GM19455 (cell line): ENCODE data around the gene BGN.

Experiments
- ATAC-seq: cut with Tn5 transposase; IDR thresholded peaks from one replicate; pipeline ENCODE4 v1.9.1; 2021; ENCODE audit not compliant: unreplicated experiment

Gene BGN

GRCh38 chrX:153502131-153502530, 7.4 kb downstream of the BGN start:
- ATAC-seq, result no peak

- no peak for ATAC-seq
Observed at GRCh38 chrX:153502796-153503195, 8.0 kb downstream of the BGN start.

GRCh38 chrX:153504445-153505016, 9.8 kb downstream of the BGN start:
- no peak for ATAC-seq

GRCh38 chrX:153505361-153505760, 10.6 kb downstream of the BGN start:
- no peak for ATAC-seq

DNA sequence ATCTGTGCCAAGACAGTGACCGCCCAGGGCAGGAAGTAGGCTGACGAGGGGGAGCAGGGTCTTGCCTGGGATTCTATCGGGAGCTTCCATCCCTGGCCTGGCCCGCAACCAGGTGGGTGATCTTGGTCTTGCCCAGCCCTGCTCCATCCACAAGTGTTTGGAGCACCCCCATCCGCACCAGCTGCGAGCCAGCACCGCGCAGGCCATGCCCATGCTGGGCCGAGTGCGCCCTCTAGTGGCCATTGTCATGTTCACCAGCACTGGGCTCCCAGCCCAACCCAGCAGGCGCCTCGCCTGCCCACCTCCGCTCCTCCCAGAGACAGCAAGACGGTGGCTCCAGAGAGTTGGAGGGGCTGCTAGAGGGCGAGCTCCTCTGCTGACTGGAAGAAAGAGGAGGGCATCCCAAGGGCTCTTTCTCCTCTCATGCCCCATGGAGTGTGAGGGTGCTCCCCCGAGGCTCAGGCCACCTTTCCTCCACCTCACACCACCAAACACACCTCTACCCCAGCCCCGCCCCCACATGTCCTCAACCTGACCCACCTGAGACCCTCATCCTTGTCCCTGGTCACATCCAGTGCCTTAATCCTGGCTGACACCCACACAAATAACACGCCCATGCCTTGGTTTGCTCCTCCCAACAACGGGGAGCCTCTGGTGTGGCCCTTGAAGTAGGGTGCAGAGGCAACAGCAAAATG, 12.9 kb downstream of the BGN start:
- ATAC-seq, result peak; percentile 83

DNA sequence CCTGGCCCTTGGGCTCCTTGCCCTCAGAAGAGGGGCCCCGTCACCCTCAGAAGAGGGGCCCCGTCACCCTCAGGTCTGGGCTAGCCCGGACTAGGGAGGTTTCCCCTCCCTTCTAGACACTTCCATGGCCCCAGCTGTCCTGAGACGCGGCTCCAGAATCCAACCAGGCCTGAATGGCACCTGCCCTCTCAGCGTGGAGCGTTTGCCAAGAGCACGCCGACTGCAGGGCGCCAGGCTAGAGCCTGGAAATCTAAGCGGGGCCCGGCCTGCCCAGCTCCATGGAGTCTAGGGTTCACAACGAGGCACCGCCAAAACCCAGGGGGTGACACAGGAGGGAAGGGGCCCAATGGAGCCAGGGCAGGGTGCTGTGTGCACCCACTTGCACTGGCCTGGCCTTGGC, 14.8 kb downstream of the BGN start:
- no peak for ATAC-seq

DNA sequence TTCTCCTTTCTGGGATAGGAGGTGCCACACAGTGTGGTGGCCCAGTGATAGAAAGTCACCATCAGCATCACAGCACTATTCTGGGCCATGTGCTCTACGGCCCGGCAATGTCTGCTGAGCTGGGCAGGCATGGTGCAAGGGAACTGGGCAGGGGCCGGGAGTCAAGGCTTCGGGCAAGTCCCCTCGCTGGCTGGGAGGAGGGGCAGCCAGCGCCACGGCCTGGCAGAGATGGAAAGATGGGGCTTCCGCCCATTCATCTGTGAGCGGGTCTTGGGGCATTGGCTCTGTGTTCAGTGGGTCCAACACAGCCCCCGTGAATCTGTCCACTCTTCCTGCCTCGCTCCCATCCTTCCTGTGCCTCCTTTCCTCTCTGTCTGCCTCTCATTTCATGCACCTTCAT, 15.6 kb downstream of the BGN start:
- ATAC-seq, result no peak

DNA sequence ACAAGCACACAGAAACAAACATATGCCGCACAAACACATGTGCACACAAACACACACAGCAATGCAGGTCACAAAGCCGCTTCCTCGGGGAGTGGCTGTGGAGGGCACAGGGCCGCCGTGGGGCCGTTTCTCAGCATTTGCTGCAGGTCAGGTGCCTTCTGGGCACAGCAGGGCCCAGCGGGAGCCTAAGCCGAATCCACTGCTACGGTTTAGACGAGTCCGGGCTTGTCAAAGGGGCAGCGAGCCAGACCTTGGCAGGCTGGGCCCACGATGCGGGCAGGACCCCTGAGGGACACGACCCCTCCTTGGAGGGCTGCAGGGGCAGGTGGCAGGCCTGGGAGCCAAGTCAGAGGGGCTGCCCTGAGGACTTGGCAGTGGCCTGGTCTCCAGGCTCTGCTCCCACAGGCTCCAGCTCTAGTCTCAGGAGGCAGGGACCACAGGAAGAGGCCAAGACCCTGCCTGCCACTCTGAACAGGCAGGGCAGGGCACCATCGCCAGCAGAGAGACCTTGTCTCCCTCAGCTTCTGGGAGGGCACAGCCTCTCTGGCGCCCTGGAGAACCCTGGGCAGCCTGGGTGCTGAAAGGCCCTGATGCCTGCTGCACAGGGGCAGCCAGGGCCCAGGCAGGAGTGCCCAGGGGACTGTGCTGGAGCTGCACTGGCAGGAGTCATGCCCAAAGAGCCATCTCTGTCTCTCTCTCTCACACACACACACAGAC, 17.2 kb downstream of the BGN start:
- no peak for ATAC-seq

GRCh38 chrX:153512501-153512893, 17.7 kb downstream of the BGN start:
- ATAC-seq, result no peak

DNA sequence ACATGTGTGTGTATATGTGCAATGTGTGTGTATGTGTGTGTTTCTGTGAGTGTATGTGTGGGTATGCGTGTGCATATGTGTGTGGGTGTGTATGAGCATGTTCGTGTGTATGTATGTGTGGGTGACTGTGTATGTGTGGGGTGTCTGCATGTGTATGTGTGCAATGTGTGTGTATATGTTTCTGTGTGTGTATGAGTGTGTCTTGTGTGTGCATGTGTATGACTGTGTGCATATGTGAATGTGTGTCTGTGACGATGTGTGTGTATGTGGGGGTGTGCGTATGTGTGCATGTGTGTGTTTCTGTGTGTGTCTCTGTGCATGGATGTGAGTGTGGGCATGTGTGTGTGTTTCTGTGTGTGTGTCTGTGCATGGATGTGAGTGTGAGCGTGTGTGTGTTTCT, 18.5 kb downstream of the BGN start:
- ATAC-seq, result no peak

DNA sequence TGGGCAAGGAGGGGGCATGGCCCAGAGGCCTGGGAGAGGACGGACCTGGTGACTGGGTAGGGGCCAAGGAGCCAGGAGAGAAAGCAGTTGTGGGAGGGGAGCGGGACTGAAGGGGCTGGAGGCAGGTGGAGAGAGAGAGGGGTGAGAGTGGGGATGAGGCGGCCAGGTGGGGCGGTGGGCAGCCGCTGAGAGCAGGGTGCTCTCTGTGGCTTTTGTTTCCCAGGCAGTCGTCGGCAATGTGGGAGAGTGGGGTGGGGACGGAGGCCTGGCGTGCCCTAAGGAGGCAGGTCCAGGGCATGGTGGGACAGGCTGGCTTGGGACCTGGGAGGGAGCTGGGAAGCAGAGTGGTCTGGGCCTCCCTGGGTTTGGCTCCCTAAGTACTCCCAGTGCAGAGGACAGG, 19.5 kb downstream of the BGN start:
- no peak for ATAC-seq

DNA sequence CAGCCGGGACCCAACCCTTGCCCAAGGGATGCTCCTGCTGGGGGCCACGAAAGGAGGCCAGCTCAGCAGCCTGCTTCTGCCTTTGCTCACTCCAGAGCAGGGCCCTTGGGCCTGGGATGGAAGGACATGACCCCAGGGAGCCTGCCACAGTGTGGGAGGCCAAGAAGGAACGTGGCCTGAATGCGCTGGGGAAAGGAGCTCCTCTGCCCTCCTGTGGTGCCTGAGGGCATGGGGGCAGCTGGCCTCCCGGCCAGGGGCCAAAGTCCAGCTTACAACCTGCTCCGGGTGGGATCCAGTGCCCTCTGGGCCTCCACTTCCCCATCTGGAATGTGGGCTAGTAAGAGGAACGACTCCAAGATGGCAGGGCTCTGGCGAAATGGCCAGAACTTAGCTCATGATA, 20.7 kb downstream of the BGN start:
- ATAC-seq, result no peak

DNA sequence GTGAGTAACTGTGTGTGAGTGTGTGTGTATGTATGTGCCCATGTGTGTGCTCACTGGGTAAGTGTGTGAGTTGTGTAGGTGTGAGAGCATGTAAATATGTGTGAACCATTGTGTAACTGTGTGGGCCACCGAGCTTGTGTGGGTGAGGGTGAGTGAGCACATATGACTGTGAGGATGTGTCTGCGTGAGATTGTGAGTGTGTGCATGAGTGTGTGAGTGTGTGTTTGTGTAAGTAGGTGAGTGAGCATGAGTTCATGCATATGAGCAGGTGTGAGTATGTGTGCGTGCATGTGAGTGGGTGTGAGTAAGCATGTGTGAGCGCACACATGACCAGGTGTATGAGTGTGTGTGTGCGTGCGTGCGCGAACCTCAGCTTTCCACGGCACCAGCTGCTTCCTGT, 21.3 kb downstream of the BGN start:
- no peak for ATAC-seq

DNA sequence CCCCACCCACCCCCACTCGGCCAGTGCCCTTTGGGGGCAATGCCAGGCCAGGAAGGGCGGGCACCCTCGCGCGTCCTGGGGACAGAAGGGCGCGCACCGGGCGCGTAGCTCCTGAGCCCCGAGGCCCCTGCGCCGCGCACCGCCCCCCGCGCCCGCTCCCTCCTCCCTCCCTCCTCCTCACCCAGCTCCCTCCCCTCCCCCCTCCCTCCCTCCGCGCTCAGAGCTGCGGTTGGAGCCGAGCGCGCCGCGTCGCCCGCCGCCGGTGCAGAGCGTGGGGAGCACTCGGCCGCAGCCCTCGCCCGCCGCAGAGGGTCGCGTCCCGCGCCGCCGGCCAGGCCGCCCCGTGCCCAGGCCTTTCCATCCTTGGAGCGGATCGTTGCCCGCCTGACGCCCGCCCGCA, 22.6 kb downstream of the BGN start, which contains the start of gene ATP2B3:
Gene ATP2B3 (plus strand): TSS at position 220 of the 400 bp plus-strand sequence. CDS start 18,606 bp downstream, outside the sequence.
- ATAC-seq, result no peak

DNA sequence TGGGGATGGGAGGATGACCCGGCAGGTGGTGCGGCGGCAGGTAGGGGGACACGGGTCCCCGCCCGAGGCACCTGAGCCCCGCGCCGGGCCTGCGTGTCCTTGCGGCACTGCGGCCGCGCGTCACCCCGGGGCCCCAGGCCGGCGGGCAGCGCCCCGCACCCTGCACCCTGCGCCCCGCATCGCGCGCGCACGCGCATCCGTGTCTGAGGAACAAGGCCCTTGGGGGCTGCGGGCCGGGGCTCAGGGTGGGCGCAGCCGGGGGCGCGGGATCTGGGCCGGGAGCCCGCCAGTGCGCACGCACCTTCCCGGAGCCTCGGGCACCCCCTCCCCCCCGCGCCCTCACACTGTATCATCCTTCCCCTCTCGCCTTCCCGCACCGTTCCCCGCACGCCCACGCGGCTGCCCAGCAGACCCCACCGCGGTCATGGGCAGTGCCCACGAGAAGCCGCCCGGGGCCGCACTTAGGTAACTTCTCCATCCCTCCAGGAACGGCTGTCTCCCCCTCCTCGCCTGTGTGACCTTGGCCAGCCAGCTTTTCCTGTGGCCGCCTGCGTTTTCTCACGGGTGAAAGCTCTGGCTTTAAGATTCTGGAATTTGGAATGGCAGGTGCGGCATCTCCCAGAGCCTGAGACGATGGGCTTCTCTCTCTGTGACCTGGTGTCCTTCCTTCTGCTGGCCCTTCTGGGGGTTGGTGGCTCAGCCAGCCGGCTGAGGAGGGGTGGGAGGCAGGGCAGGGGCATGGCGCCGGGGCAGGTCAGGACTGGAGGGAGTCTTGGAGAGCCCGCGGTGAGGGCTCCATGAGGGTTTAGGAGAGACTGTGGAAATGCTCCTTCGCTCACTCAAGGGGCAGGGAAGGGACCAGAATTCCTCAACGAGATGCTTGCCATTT, 23.4 kb downstream of the BGN start:
- ATAC-seq, result no peak

DNA sequence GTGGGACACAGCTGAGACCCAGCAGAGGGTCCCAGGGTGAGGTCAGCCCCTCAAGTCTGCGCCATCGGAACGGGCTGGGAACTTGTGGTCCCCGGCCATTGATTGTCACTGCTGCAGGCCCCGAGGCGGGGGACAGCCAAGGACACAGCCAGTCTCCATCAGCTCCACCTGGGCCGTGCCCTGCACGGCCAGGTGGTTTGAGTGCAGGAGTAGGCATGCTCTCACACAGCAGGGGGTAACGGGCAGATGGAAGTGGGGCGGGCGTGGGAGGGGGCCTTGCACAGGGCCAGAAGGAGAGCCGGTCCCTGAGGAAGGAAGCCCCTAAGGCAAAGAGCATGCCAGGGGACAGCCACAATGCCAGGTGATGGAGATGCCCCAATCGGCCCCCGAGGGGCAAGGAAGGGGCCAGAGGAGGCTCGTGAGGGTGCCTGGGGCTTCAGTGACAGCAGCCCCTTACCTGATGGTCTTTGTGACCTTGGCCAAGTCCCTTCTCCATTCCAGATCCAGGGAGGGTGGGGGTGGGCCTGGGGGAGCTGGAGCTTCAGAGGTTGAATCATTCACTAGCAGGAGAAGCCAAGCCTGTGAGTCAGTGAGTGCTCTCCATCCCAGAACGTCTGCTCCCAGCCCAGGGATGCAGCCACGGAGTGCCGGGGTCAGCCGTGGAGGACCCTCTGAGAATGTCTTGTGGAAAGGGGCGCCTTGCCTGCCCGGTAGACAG, 24.9 kb downstream of the BGN start:
- no peak for ATAC-seq

- ATAC-seq, result no peak
Observed at GRCh38 chrX:153520287-153520917, 25.6 kb downstream of the BGN start.

DNA sequence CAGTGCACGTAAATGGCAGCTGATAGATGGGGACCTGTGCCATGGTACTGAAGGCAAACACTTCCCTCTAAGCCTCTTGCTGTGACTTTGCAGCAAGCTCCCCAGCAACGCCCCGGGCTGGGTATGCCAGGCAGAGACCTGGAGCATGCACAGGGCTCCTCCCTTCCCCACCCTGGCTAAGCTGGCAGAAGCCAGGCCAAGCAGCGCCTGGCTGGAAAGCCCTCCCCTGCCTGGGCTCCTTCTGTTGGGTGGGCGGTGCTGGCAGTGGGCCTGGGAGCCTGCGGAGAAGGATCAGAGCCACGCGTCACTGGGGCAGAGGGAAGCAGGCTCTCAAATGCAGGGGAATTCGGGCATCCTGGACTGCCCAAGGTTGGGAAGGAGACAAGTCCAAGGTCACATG, 26.3 kb downstream of the BGN start:
- no peak for ATAC-seq

DNA sequence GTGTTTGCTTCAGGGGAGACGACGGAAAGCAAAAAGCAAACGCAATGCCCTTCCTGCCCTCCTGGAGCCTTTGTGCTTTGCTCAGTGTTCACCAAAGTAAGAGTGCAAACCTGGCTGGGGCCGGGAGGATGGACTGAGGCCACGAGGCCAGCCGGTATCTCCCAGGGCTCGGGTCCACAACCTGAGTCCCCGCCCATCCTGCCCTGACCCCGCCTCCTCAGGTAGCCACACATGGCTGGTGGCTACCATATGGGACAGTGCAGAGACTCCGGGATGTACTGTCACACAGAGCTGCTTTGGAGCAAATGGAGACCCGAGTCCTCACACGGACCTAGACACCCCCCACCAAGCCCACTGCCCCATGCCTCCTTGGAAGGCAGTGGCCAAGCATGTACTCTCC, 27.5 kb downstream of the BGN start:
- no peak for ATAC-seq

DNA sequence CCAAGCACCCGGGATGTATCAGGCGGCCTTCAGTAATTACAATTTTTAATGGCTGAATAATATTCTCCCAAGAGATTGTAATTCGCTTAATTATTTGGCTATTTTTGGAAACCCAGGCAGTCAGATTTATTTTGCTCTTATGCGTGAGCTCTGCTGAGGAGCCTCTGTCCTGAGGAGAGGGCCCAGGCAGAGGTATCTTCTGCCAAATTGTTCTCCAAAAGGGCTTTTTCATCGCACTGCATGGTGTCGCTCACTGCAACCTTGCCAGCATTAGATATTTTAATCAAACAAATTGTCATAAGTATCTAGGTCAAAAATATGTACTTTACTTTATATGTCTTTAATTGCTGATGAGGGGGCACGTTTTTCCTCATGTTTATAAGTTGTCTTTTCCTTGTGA, 28.5 kb downstream of the BGN start:
- no peak for ATAC-seq
